Loucy (cell line): Measurements from ENCODE around the gene CCM2.
A peak's percentile ranks its signal among the peaks of the same experiment; 100 is the strongest.

Experiments used
- H2AFZ ChIP-seq: fragments of 200-600 bp; sonication (generic); 2 replicates; pipeline ENCODE4 v1.6.0; 2016; ENCODE audit warnings: antibody characterized with exemption, mild to moderate bottlenecking, low read length, moderate library complexity
- H3F3A ChIP-seq: fragments of 200-600 bp; 2 replicates; pipeline ENCODE4 v1.6.0; 2016; ENCODE audit warnings: antibody characterized with exemption, low read depth, mild to moderate bottlenecking
- H3K27me3 ChIP-seq: fragments of 200-600 bp; sonication (generic); 2 replicates; pipeline ENCODE4 v1.6.1; 2014; ENCODE audit warnings: low read length, mild to moderate bottlenecking; ENCODE audit not compliant: insufficient read depth, poor library complexity, severe bottlenecking
- H3K36me3 ChIP-seq: fragments of 200-600 bp; sonication (generic); 2 replicates; pipeline ENCODE4 v1.6.1; 2016; ENCODE audit warnings: low read length; ENCODE audit not compliant: insufficient read depth
- H3K4me1 ChIP-seq: fragments of 200-600 bp; sonication (generic); 2 replicates; pipeline ENCODE4 v1.5.1; 2014; ENCODE audit warnings: low read length, mild to moderate bottlenecking; ENCODE audit not compliant: insufficient read depth, poor library complexity, severe bottlenecking
- H3K4me2 ChIP-seq: fragments of 200-600 bp; sonication (generic); 2 replicates; pipeline ENCODE4 v1.6.0; 2014; ENCODE audit warnings: antibody characterized with exemption, low read length, low read depth, mild to moderate bottlenecking; ENCODE audit not compliant: poor library complexity, severe bottlenecking
- H3K4me3 ChIP-seq: fragments of 200-600 bp; sonication (generic); 2 replicates; pipeline ENCODE4 v1.5.1; 2014; ENCODE audit warnings: low read length, mild to moderate bottlenecking, mixed read lengths; ENCODE audit not compliant: poor library complexity, severe bottlenecking
- H3K79me2 ChIP-seq: fragments of 200-600 bp; sonication (generic); 2 replicates; pipeline ENCODE4 v1.6.1; 2014; ENCODE audit warnings: low read length; ENCODE audit not compliant: insufficient read depth
- H3K9ac ChIP-seq: fragments of 200-600 bp; sonication (generic); 2 replicates; pipeline ENCODE4 v1.6.0; 2014; ENCODE audit warnings: mild to moderate bottlenecking, low read depth, low read length, moderate library complexity; ENCODE audit not compliant: poor library complexity, severe bottlenecking
- H3K9me2 ChIP-seq: fragments of 200-600 bp; sonication (generic); replicated peaks from 2 replicates; pipeline ENCODE4 v1.6.1; 2016; ENCODE audit warnings: low read depth, low read length, mixed read lengths
- H3K9me3 ChIP-seq: fragments of 200-600 bp; sonication (generic); 2 replicates; pipeline ENCODE4 v1.6.1; 2014; ENCODE audit warnings: mild to moderate bottlenecking, antibody characterized with exemption, low read length, low read depth; ENCODE audit not compliant: insufficient read depth
- H4K20me1 ChIP-seq: fragments of 200-600 bp; sonication (generic); 2 replicates; pipeline ENCODE4 v1.6.0; 2014; ENCODE audit warnings: antibody characterized with exemption, low read length, mild to moderate bottlenecking; ENCODE audit not compliant: insufficient read depth, poor library complexity, severe bottlenecking
- EZH2phosphoT487 ChIP-seq: fragments of 200-600 bp; IDR thresholded peaks from 2 replicates; pipeline ENCODE4 v1.6.1; 2018; ENCODE audit warnings: antibody characterized with exemption, mild to moderate bottlenecking, moderate library complexity, borderline replicate concordance
- TF ChIP-seq, protein P1 (sequence below): fragments of 200-600 bp; sonication (generic); conservative IDR thresholded peaks from 2 replicates; pipeline ENCODE4 v1.5.1; 2014; ENCODE audit warnings: mild to moderate bottlenecking, antibody characterized with exemption, low read length

Gene CCM2

DNA sequence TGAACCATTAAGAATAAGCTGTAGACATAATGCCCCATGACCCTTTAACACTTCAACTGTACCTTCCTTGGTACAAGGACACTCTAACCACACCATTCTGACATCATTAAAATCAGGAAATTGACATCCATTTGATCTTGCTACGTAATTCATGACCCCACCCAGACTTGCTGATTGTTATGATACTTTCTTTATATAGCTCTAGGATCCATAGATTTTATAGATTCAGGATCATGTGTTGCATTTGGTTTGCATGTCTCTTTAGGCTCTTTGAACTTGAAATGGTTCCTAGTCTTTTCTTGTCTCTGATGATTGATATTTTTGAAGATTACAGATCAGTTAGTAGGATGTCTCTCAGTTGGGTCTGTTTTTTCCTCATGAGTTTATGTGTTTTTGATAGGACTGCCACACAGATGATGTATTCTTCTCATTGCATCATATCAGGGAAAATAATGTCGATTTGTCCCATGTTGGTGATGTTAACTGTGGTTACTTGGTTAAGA lies 13.5 kb downstream of the CCM2 start:
- no peak overlapping the region for H2AFZ ChIP-seq
- no peaks in the 10 kb centered on the region for H3K36me3 ChIP-seq
- H3K9me2 ChIP-seq: no peaks in the 10 kb centered on the region
- peak overlapping the region; percentile 45 for H3K4me2 ChIP-seq
- no peak for TF ChIP-seq EZH2phosphoT487
- TF ChIP-seq, protein P1, sequence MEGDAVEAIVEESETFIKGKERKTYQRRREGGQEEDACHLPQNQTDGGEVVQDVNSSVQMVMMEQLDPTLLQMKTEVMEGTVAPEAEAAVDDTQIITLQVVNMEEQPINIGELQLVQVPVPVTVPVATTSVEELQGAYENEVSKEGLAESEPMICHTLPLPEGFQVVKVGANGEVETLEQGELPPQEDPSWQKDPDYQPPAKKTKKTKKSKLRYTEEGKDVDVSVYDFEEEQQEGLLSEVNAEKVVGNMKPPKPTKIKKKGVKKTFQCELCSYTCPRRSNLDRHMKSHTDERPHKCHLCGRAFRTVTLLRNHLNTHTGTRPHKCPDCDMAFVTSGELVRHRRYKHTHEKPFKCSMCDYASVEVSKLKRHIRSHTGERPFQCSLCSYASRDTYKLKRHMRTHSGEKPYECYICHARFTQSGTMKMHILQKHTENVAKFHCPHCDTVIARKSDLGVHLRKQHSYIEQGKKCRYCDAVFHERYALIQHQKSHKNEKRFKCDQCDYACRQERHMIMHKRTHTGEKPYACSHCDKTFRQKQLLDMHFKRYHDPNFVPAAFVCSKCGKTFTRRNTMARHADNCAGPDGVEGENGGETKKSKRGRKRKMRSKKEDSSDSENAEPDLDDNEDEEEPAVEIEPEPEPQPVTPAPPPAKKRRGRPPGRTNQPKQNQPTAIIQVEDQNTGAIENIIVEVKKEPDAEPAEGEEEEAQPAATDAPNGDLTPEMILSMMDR: no peak
- H3K4me1 ChIP-seq: peaks cover 11% of the 10 kb centered on the region
- H4K20me1 ChIP-seq: no peaks in the 10 kb centered on the region
- no peak overlapping the region for H3K4me3 ChIP-seq
- no peak overlapping the region for H3K9ac ChIP-seq
- peaks cover 46% of the 10 kb centered on the region for H3K79me2 ChIP-seq
- H3F3A ChIP-seq: no peaks in the 10 kb centered on the region
- no peaks in the 10 kb centered on the region for H3K27me3 ChIP-seq
- no peaks in the 10 kb centered on the region for H3K9me3 ChIP-seq

DNA sequence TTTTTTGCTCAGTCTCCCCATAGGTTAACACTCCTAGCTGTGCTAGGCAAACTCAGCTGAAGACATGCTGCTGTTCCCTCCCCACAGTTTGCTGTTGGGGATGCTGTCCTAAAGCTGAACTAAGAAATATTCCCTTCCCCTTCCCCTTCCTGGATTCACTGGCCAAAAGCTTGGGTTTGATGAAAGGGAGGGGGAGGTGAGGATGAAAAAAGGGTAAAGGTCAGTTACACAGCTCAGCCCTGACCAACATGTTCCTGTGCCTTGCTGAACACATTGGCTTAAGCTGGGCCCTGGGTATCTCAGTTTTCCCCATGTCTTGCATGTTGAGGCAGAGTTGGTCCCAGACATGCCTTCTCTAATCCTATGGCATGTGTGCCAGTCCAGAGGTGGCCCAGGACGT lies 15.3 kb downstream of the CCM2 start:
- no peak for TF ChIP-seq EZH2phosphoT487
- TF ChIP-seq, protein P1: no peak
- Histone ChIP-seq H3K4me2 (no peak overlapping the region), H3K36me3 (no peaks in the 10 kb centered on the region), H3K9me3 (no peaks in the 10 kb centered on the region), H4K20me1 (no peaks in the 10 kb centered on the region), H3K9ac (no peak overlapping the region), H3K27me3 (no peaks in the 10 kb centered on the region), H3F3A (no peaks in the 10 kb centered on the region), H3K4me1 (peaks cover 11% of the 10 kb centered on the region), H3K79me2 (peaks cover 38% of the 10 kb centered on the region; the same call in 1 of the 2 replicates), H3K9me2 (no peaks in the 10 kb centered on the region), H2AFZ (no peak overlapping the region), H3K4me3 (no peak overlapping the region)

DNA sequence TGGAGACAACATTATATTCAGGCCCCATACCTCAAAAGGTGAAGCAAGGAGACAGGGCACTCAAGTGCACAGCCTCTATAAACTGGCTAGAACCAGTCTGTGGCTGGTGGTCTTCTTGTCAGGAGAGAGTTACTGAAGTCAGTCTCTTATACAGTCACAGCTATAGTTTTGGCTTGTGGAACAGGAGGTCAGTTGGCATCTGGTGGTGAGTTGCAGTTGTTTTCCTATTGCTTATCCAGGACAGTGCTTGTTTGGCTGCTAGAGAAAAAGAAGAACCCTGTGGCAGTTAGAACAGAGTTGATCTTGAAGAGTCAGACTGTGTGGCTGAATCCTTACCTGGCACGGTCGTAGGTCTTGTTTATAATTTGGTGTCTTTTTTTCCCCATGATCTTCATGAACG lies 17.3 kb downstream of the CCM2 start:
- no peak overlapping the region for H3K4me2 ChIP-seq
- H3K27me3 ChIP-seq: no peaks in the 10 kb centered on the region
- no peak for TF ChIP-seq EZH2phosphoT487
- TF ChIP-seq, protein P1: no peak
- H3K4me3 ChIP-seq: no peak overlapping the region
- peaks cover 32% of the 10 kb centered on the region; the same call in 1 of the 2 replicates for H3K79me2 ChIP-seq
- H3K4me1 ChIP-seq: peaks cover 17% of the 10 kb centered on the region
- H3K9ac ChIP-seq: no peak overlapping the region
- H3K36me3 ChIP-seq: no peaks in the 10 kb centered on the region
- H4K20me1 ChIP-seq: no peaks in the 10 kb centered on the region
- H2AFZ ChIP-seq: no peak overlapping the region
- H3K9me2 ChIP-seq: no peaks in the 10 kb centered on the region
- 0 out of 2 replicates have a peak, but pooled peaks cover 5% of the 10 kb centered on the region for H3F3A ChIP-seq
- no peaks in the 10 kb centered on the region for H3K9me3 ChIP-seq
